SK-N-SH treated with all-trans-retinoic acid at 6 μM for 48 hours (cell line): Measurements from ENCODE around the gene WIPF2.

ENCODE experiments used
- ATAC-seq: fragments of 200-7000 bp; cut with Tn5 transposase; 3 replicates; pipeline ENCODE4 v1.9.1; 2020; ENCODE audit warnings: mild to moderate bottlenecking, moderate library complexity
- ARNTL ChIP-seq: fragments of 450-650 bp; formaldehyde crosslinking; IDR thresholded peaks from 2 replicates; pipeline ENCODE4 v1.5.0; 2020; ENCODE audit warnings: low read depth, mild to moderate bottlenecking, moderate library complexity, borderline replicate concordance
- BACH2 ChIP-seq: fragments of 250-450 bp; sonication (Bioruptor Pico); IDR thresholded peaks from 2 replicates; pipeline ENCODE4 v1.9.0; 2021; ENCODE audit warnings: mild to moderate bottlenecking, borderline replicate concordance
- CSDC2 ChIP-seq: fragments of 250-450 bp; sonication (Bioruptor Pico); IDR thresholded peaks from 2 replicates; pipeline ENCODE4 v1.5.0; 2020; ENCODE audit warnings: mild to moderate bottlenecking, moderate library complexity
- ESRRG ChIP-seq: fragments of 250-450 bp; sonication (Bioruptor Pico); IDR thresholded peaks from 2 replicates; pipeline ENCODE4 v1.6.1; 2021; ENCODE audit warnings: mild to moderate bottlenecking
- GLIS3 ChIP-seq: fragments of 250-450 bp; sonication (Bioruptor Pico); IDR thresholded peaks from 2 replicates; pipeline ENCODE4 v1.5.0; 2020; ENCODE audit warnings: mild to moderate bottlenecking, moderate library complexity
- ISL1 ChIP-seq: fragments of 250-450 bp; sonication (Bioruptor Pico); IDR thresholded peaks from 2 replicates; pipeline ENCODE4 v2.1.2; 2022; ENCODE audit warnings: mild to moderate bottlenecking, moderate library complexity
- OSR1 ChIP-seq: fragments of 250-450 bp; sonication (Bioruptor Pico); IDR thresholded peaks from 2 replicates; pipeline ENCODE4 v1.8.0; 2022; ENCODE audit warnings: moderate library complexity, mild to moderate bottlenecking, inconsistent platforms
- PPARA ChIP-seq: fragments of 250-450 bp; sonication (Bioruptor Pico); IDR thresholded peaks from 2 replicates; pipeline ENCODE4 v1.5.0; 2020; ENCODE audit warnings: mild to moderate bottlenecking, borderline replicate concordance
- RARB ChIP-seq: fragments of 250-450 bp; sonication (Bioruptor Pico); IDR thresholded peaks from 2 replicates; pipeline ENCODE4 v1.8.0; 2021; ENCODE audit warnings: mild to moderate bottlenecking, moderate library complexity
- SNAI2 ChIP-seq: fragments of 250-450 bp; sonication (Bioruptor Pico); IDR thresholded peaks from 2 replicates; pipeline ENCODE4 v1.5.0; 2020; ENCODE audit warnings: mild to moderate bottlenecking, moderate library complexity
- TCF4 ChIP-seq: fragments of 250-450 bp; sonication (Bioruptor Pico); IDR thresholded peaks from 2 replicates; pipeline ENCODE4 v1.8.0; 2021; ENCODE audit warnings: mild to moderate bottlenecking, moderate library complexity, borderline replicate concordance
- ZC3H10 ChIP-seq: fragments of 250-450 bp; sonication (Bioruptor Pico); IDR thresholded peaks from 2 replicates; pipeline ENCODE4 v1.5.1; 2021; ENCODE audit warnings: mild to moderate bottlenecking, moderate library complexity
- ZFP30 ChIP-seq: fragments of 450-650 bp; formaldehyde crosslinking; IDR thresholded peaks from 2 replicates; pipeline ENCODE4 v1.5.0; 2022; ENCODE audit warnings: mild to moderate bottlenecking, moderate library complexity
- ZNF565 ChIP-seq: fragments of 450-650 bp; formaldehyde crosslinking; conservative IDR thresholded peaks from 2 replicates; pipeline ENCODE4 v1.5.0; 2020; ENCODE audit warnings: low read depth, mild to moderate bottlenecking, moderate library complexity
- ZNF70 ChIP-seq: fragments of 450-650 bp; formaldehyde crosslinking; IDR thresholded peaks from 2 replicates; pipeline ENCODE4 v1.5.0; 2020; ENCODE audit warnings: mild to moderate bottlenecking, moderate library complexity
- ZNF8 ChIP-seq: fragments of 450-650 bp; formaldehyde crosslinking; IDR thresholded peaks from 2 replicates; pipeline ENCODE4 v1.5.0; 2020; ENCODE audit warnings: mild to moderate bottlenecking, moderate library complexity
- TF ChIP-seq, protein P1 (sequence below): fragments of 250-450 bp; sonication (Bioruptor Pico); IDR thresholded peaks from 2 replicates; pipeline ENCODE4 v1.5.1; 2021; ENCODE audit warnings: mild to moderate bottlenecking, moderate library complexity
- TF ChIP-seq, protein P2 (sequence below): fragments of 250-450 bp; sonication (Bioruptor Pico); IDR thresholded peaks from 2 replicates; pipeline ENCODE4 v1.5.0; 2020; ENCODE audit warnings: mild to moderate bottlenecking, moderate library complexity
- TF ChIP-seq, protein P3 (sequence below): fragments of 250-450 bp; sonication (Bioruptor Pico); IDR thresholded peaks from 2 replicates; pipeline ENCODE4 v1.8.0; 2020; ENCODE audit warnings: mild to moderate bottlenecking, moderate library complexity, borderline replicate concordance
- TF ChIP-seq, protein P4 (sequence below): fragments of 250-450 bp; sonication (Bioruptor Pico); IDR thresholded peaks from 2 replicates; pipeline ENCODE4 v1.8.0; 2021; ENCODE audit warnings: low read depth, mild to moderate bottlenecking, moderate library complexity, borderline replicate concordance

Gene WIPF2

DNA sequence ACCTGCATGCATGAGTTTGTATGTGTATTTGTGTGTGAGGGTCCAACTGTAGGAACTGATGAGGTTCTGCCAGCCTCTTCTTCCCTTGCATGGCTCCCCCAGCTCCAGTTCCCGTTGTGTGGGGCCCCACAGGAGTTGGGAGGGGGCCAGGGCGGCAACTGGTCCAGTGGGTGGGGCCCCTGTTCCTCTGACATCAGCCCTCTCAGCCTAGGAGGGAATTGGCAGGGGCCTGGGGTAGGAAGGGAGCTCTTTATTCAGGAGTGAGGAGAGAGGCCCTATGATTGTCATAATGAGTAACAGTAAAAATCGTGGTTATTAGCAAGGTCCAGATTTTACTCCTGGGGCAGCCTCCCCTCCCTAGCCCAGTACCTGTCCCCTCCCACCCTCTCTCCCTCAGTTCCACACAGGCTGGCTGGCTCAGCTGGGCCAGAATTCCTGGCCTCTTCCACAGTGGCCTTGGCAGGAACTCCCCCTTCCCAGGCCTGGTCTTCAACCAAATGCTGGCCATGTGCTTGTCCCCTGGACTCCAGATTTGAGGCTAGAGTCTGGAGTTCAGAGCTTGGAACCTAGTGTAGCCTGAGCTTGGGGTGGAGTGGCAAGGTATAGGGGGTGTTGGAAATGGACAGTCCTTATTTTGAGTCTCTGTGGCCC lies 108.8 kb downstream of the WIPF2 start (continued):
- TF ChIP-seq, protein P1, sequence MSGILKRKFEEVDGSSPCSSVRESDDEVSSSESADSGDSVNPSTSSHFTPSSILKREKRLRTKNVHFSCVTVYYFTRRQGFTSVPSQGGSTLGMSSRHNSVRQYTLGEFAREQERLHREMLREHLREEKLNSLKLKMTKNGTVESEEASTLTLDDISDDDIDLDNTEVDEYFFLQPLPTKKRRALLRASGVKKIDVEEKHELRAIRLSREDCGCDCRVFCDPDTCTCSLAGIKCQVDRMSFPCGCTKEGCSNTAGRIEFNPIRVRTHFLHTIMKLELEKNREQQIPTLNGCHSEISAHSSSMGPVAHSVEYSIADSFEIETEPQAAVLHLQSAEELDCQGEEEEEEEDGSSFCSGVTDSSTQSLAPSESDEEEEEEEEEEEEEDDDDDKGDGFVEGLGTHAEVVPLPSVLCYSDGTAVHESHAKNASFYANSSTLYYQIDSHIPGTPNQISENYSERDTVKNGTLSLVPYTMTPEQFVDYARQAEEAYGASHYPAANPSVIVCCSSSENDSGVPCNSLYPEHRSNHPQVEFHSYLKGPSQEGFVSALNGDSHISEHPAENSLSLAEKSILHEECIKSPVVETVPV (CRISPR knock-in tag): no peak
- TF ChIP-seq GLIS3 (no peak), ZNF8 (CRISPR knock-in tag) (no peak)

DNA sequence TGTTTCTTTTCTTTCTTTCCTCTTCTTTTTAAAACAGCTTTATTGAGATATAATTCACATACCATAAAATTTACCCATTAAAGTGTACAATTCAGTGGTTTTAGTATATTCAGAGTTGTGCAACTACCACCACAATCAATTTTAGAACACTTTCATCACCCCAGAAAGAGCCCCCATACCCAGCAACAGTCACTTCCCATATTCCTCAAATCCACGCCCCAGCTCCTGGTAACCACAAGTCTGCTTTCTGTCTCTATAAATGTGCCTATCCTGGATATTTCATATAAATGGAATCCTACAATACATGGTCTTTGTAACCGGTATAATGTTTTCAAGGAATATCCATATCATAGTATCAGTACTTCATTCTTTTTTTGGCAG lies 109.3 kb downstream of the WIPF2 start:
- ATAC-seq: no peak

DNA sequence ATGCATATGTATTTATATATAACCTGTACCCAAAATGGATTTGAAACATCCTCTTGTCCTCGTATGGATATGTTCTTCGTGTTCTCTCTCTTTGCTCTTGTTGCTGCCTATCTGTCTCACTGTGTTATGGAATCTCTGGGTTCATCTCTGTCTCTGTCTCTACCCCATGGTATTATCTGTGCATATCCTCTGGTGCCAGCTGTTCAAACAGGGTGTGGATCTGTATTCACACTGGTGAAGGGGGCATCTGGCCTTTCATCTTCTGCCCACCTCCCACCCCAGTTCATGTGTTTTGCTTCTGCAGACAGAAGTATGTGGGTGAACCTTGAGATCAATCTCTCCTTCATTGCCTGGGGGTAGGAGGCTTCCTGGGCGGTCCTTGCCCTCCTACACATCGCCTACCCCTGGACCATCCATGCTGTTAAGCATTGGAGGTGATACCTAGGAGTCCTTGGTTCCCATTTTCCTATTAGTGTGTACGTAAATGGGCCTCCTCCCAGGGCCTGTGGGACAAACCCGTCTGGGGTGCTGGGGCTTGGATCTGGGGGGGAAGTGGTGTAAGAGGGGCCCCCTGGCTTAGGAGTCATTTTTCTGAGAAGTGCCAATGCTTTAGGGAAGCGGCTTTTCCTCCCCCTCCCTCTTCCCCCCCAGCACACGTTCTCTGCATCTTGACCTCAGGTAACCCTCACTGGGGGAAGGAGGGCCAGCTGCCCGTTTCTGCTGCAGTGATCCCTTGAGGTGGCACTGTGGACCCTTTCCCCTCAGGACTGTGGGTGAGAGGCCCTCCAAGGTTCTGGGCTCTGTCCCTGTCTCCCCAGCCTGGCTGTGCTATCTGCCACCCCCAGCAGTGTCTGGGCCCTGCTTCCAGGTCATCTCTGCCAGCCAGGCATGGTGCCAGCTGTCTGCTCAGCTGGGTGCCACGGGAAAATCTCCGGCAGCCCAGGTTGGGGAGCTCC lies 111.0 kb downstream of the WIPF2 start:
- TF ChIP-seq ARNTL (no peak), CSDC2 (CRISPR knock-in tag) (no peak), RARB (CRISPR knock-in tag) (no peak), ZNF565 (CRISPR knock-in tag) (no peak), SNAI2 (no peak), TCF4 (no peak), ESRRG (CRISPR knock-in tag) (no peak)
- TF ChIP-seq, protein P2, sequence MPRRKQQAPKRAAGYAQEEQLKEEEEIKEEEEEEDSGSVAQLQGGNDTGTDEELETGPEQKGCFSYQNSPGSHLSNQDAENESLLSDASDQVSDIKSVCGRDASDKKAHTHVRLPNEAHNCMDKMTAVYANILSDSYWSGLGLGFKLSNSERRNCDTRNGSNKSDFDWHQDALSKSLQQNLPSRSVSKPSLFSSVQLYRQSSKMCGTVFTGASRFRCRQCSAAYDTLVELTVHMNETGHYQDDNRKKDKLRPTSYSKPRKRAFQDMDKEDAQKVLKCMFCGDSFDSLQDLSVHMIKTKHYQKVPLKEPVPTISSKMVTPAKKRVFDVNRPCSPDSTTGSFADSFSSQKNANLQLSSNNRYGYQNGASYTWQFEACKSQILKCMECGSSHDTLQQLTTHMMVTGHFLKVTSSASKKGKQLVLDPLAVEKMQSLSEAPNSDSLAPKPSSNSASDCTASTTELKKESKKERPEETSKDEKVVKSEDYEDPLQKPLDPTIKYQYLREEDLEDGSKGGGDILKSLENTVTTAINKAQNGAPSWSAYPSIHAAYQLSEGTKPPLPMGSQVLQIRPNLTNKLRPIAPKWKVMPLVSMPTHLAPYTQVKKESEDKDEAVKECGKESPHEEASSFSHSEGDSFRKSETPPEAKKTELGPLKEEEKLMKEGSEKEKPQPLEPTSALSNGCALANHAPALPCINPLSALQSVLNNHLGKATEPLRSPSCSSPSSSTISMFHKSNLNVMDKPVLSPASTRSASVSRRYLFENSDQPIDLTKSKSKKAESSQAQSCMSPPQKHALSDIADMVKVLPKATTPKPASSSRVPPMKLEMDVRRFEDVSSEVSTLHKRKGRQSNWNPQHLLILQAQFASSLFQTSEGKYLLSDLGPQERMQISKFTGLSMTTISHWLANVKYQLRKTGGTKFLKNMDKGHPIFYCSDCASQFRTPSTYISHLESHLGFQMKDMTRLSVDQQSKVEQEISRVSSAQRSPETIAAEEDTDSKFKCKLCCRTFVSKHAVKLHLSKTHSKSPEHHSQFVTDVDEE (CRISPR knock-in tag): no peak
- TF ChIP-seq, protein P3, sequence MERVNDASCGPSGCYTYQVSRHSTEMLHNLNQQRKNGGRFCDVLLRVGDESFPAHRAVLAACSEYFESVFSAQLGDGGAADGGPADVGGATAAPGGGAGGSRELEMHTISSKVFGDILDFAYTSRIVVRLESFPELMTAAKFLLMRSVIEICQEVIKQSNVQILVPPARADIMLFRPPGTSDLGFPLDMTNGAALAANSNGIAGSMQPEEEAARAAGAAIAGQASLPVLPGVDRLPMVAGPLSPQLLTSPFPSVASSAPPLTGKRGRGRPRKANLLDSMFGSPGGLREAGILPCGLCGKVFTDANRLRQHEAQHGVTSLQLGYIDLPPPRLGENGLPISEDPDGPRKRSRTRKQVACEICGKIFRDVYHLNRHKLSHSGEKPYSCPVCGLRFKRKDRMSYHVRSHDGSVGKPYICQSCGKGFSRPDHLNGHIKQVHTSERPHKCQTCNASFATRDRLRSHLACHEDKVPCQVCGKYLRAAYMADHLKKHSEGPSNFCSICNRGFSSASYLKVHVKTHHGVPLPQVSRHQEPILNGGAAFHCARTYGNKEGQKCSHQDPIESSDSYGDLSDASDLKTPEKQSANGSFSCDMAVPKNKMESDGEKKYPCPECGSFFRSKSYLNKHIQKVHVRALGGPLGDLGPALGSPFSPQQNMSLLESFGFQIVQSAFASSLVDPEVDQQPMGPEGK (CRISPR knock-in tag): no peak
- TF ChIP-seq, all 23 proteins: peak for 0
- ATAC-seq: no peak; the same call in 2 of the 3 replicates

More for the DNA sequence above, 109.3 kb downstream of the WIPF2 start:
- TF ChIP-seq ZNF8 (CRISPR knock-in tag) (no peak), OSR1 (CRISPR knock-in tag) (no peak), ZFP30 (CRISPR knock-in tag) (no peak), PPARA (CRISPR knock-in tag) (no peak), ZNF70 (CRISPR knock-in tag) (no peak), ZNF565 (CRISPR knock-in tag) (no peak), ISL1 (CRISPR knock-in tag) (no peak), ZC3H10 (CRISPR knock-in tag) (no peak), ESRRG (CRISPR knock-in tag) (no peak), SNAI2 (no peak), BACH2 (CRISPR knock-in tag) (no peak)
- TF ChIP-seq, protein P4, sequence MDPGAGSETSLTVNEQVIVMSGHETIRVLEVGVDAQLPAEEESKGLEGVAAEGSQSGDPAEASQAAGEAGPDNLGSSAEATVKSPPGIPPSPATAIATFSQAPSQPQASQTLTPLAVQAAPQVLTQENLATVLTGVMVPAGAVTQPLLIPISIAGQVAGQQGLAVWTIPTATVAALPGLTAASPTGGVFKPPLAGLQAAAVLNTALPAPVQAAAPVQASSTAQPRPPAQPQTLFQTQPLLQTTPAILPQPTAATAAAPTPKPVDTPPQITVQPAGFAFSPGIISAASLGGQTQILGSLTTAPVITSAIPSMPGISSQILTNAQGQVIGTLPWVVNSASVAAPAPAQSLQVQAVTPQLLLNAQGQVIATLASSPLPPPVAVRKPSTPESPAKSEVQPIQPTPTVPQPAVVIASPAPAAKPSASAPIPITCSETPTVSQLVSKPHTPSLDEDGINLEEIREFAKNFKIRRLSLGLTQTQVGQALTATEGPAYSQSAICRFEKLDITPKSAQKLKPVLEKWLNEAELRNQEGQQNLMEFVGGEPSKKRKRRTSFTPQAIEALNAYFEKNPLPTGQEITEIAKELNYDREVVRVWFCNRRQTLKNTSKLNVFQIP (CRISPR knock-in tag): no peak
- TF ChIP-seq, protein P1 (CRISPR knock-in tag): no peak
- TF ChIP-seq, protein P3 (CRISPR knock-in tag): no peak
- TF ChIP-seq, all 23 proteins: peak for 0
